ENCODE results near the gene MRPS5.

Gene MRPS5

DNA sequence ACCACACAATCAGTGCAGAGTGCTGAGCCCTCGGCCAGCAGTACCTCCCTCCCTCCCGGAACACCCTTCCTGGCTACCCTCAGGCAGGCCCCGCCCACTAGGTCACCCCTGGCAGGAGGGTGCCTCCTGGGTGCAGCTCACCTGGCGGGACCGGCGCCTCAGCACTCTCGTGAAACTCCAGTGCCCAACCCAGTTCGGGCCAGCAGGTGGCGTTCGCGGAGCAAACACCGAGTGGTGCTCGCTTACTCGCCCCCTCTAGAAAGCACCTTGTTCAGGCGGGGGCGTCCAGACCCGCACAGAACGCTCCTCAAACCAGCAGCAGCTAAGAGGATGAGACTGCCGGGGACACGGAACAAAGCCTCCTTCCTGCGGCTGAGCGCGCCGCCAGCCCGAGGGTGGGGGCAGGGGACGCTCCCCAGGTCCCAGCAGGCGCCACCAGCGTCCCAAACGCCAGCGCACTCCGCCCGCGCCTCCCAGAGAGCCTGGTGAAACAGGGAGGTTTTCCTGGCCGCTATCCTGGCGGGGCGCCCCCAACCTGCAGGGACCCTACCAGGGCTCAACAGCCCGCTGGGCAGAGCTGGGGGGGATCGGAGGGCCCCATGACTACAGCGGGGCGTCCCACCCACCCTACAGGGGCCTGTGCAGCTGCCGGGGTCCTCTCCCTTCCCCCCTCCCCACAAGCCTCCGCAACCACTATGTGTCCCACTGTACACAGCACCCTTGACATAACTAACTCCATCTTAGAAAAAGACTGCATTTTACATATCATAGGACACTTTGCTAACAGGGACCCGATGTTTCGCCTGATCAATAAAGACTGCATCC is 44.7 kb downstream of the MRPS5 start:
- H3K4me3 ChIP-seq (ENCODE audit: low read depth, low read length): no peak overlapping the region
- TF ChIP-seq POLR2A (IDR thresholded peaks at IDR 0.05; ENCODE audit: extremely low read depth, insufficient read length): no peak
- TF ChIP-seq, protein P1, sequence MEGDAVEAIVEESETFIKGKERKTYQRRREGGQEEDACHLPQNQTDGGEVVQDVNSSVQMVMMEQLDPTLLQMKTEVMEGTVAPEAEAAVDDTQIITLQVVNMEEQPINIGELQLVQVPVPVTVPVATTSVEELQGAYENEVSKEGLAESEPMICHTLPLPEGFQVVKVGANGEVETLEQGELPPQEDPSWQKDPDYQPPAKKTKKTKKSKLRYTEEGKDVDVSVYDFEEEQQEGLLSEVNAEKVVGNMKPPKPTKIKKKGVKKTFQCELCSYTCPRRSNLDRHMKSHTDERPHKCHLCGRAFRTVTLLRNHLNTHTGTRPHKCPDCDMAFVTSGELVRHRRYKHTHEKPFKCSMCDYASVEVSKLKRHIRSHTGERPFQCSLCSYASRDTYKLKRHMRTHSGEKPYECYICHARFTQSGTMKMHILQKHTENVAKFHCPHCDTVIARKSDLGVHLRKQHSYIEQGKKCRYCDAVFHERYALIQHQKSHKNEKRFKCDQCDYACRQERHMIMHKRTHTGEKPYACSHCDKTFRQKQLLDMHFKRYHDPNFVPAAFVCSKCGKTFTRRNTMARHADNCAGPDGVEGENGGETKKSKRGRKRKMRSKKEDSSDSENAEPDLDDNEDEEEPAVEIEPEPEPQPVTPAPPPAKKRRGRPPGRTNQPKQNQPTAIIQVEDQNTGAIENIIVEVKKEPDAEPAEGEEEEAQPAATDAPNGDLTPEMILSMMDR (IDR thresholded peaks at IDR 0.05; ENCODE audit: low read depth, low read length): peak; percentile 75
- peak; percentile 62 for DNase-seq (ENCODE audit: low read depth)

DNA sequence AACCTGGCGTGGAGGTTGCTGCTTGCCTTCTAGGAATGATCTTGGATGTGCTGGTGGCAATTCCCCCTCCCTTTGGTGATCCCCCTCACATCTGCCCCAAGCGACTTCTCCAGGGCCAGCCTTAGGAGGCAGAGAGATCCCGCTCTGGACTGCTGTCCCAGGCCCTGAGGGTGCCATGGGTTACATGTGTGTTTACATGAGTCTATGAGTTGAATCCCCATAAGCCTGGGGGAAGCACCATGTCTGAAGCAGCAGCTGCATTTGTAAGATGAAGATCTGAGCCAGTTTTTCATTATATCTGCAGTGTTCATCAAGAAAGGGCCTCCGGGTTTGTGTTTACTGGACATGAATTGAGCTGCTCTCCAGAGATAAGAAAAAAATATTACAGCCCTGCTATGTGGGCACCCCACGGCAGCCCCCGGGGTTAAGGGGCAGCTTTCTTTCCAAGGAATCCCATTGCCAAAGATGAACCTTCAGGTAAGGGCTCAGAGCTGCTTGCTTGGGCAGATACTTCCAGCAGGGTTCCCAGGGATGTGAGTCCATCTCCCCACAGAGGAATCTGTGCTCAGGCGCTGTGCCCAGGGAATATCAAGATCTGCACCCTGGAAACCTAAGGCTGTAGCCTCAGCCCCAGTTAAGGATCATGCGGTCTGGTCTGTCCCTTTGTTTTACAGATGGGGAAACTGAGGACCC is 46.0 kb downstream of the MRPS5 start:
- DNase-seq (ENCODE audit: low read depth): no peak
- TF ChIP-seq POLR2A (IDR thresholded peaks at IDR 0.05; ENCODE audit: extremely low read depth, insufficient read length) (no peak), MYC (IDR thresholded peaks at IDR 0.05; ENCODE audit: low read depth, low read length) (no peak)
- TF ChIP-seq, protein P1 (IDR thresholded peaks at IDR 0.05; ENCODE audit: low read depth, low read length): no peak
- TF ChIP-seq, protein P2, sequence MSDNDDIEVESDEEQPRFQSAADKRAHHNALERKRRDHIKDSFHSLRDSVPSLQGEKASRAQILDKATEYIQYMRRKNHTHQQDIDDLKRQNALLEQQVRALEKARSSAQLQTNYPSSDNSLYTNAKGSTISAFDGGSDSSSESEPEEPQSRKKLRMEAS (IDR thresholded peaks at IDR 0.05; ENCODE audit: low read depth, low read length): no peak
- no peak overlapping the region for H3K4me3 ChIP-seq (ENCODE audit: low read depth, low read length)

DNA sequence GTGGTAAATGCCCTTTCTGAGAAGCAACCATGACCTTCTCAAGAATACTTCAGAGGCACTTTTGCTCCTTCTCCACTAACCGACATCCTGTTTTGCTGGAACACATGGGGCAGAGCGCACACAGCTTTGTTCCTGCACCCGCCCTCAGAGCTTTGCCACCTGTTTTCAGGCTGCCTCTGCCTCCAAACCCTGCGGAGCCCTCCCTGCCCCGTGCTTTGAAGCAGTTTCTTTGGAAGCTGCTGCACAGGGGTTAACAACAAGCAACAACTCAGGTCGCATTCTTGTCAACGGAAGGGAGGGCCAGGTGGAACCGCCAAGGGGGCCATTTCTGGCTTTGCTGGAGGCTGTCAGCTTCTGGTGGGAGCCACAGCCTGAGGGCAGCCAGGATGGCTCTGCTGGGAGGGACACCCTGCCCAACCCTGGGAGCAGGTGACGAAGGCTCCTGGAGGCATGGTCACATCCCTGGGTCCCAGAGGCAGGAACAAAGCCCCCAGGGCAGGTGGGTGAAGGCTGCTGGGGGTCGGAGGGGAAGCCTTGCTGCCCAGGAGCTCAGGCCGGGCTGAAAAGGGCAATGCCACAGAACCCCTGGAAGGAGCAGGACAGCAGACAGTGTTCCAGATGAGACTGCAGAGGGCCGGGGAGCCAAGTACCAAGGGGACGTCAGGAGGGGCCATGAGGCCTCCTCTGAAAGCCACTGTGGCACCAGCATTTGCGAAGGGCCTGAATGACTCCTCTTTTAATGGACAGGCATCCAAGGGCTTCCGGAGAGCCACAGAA is 46.8 kb downstream of the MRPS5 start:
- TF ChIP-seq POLR2A (IDR thresholded peaks at IDR 0.05; ENCODE audit: extremely low read depth, insufficient read length): no peak
- DNase-seq (ENCODE audit: low read depth): no peak
- H3K4me3 ChIP-seq (ENCODE audit: low read depth, low read length): no peak overlapping the region

DNA sequence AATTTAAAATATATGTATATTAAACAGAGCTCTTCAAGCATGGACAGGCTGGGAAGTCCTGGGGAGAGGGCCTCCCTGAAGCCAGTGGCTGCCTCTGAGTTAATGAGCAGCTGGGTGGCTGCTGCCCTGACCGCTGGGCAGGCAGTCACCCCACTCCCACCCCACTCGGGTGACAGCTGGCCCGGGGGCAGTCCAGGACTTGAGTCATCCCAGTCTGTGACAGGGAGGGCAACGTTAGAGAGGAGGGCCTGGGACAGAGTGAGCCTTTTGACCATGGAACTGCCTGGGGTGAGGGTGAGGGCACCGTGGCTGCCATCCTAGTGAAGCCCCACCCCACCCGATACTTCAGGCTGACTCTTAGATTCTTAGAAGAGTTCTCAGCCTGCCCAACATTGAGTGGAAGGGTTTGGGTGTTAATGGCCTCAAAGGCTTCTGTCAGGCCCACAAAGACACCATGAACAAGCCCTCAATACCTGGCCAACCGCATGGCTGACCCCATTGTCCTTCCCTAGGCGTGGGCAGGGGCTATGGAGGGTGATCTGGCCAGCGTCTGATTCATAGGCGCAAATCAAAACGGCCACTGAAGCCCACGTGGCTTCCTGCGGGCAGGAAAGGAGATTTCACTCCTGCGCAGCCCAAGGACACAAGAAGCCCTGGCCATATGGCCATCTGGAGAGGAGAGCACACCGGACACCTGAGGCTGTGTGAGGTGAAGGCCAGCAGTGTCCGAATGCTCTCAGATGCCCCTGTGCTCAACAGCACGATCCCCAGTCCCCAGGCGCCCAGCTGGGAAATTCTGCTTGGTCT is 47.5 kb downstream of the MRPS5 start:
- TF ChIP-seq POLR2A (IDR thresholded peaks at IDR 0.05; ENCODE audit: extremely low read depth, insufficient read length) (no peak), MYC (IDR thresholded peaks at IDR 0.05; ENCODE audit: low read depth, low read length) (no peak)
- TF ChIP-seq, protein P2 (IDR thresholded peaks at IDR 0.05; ENCODE audit: low read depth, low read length): no peak
- TF ChIP-seq, protein P1 (IDR thresholded peaks at IDR 0.05; ENCODE audit: low read depth, low read length): no peak
- H3K4me3 ChIP-seq (ENCODE audit: low read depth, low read length): no peak overlapping the region
- no peak for DNase-seq (ENCODE audit: low read depth)

DNA sequence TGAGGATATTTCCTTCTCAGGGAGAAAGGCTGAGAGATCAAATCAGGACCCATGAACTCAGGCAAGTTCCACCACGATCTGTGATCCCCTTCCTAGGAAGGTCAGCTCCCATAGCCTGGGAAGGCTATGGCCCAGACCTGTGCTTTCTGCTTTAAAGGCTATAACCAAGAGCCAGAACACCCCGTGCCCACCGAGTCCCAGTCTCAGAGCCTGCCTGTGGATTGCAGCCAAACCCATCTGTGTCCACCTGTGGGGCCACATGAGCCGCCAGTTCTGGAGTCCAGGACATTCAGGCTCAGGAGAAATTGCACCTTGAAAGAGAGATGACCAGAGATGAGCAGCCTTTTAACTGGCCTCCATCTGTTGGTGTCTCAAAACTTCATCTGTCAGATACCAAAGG is 49.2 kb downstream of the MRPS5 start:
- no peak for DNase-seq (ENCODE audit: low read depth)
- no peak for TF ChIP-seq POLR2A (IDR thresholded peaks at IDR 0.05; ENCODE audit: extremely low read depth, insufficient read length)
- TF ChIP-seq MYC (IDR thresholded peaks at IDR 0.05; ENCODE audit: low read depth, low read length): no peak
- TF ChIP-seq, protein P2 (IDR thresholded peaks at IDR 0.05; ENCODE audit: low read depth, low read length): no peak
- TF ChIP-seq, protein P1 (IDR thresholded peaks at IDR 0.05; ENCODE audit: low read depth, low read length): no peak
- H3K4me3 ChIP-seq (ENCODE audit: low read depth, low read length): no peak overlapping the region
